ENCODE results near the gene HMGN4. TPM values are rescaled to one million over a fixed set of nuclear protein-coding genes. Genes with fewer than 3 reads are reported as not detected.

The HMGN4 gene
- total RNA-seq, 1 donor: 62.2 TPM

- Histone ChIP-seq H4K20me1 (ENCODE audit: insufficient read depth, low read length) (no peaks in the 10 kb centered on the region), H3K79me2 (ENCODE audit: insufficient read depth, low read length) (no peaks in the 10 kb centered on the region), H3K27ac (ENCODE audit: low read depth, low read length) (no peak overlapping the region), H3K4me1 (ENCODE audit: insufficient read depth, low read length) (peaks cover 9% of the 10 kb centered on the region), H3K9me3 (ENCODE audit: low read depth, low read length) (no peaks in the 10 kb centered on the region), H3K27me3 (ENCODE audit: insufficient read depth, low read length) (no peaks in the 10 kb centered on the region), H3K4me3 (ENCODE audit: insufficient read depth, low read length) (no peak overlapping the region), H3K4me2 (ENCODE audit: insufficient read depth, low read length) (no peak overlapping the region), H2AFZ (ENCODE audit: low read length) (no peak overlapping the region), H3K36me3 (ENCODE audit: insufficient read depth, low read length) (no peaks in the 10 kb centered on the region)
- no peak for DNase-seq (ENCODE audit: insufficient read length, low spot score, missing footprints)
- no peak for TF ChIP-seq CTCF (IDR thresholded peaks at IDR 0.05; ENCODE audit: extremely low read depth, low read depth, low read length)
Observed at GRCh38 chr6:26531897-26532296, 6.3 kb upstream of the HMGN4 start.

GRCh38 chr6:26532699-26533531 is 5.3 kb upstream of the HMGN4 start:
- Histone ChIP-seq H3K79me2 (ENCODE audit: insufficient read depth, low read length) (no peaks in the 10 kb centered on the region), H3K27ac (ENCODE audit: low read depth, low read length) (peak overlapping the region; percentile 38), H3K4me2 (ENCODE audit: insufficient read depth, low read length) (peak overlapping the region; percentile 90), H3K4me3 (ENCODE audit: insufficient read depth, low read length) (peak overlapping the region; percentile 74), H3K36me3 (ENCODE audit: insufficient read depth, low read length) (no peaks in the 10 kb centered on the region), H3K27me3 (ENCODE audit: insufficient read depth, low read length) (no peaks in the 10 kb centered on the region), H3K9me3 (ENCODE audit: low read depth, low read length) (no peaks in the 10 kb centered on the region), H4K20me1 (ENCODE audit: insufficient read depth, low read length) (peaks cover 3% of the 10 kb centered on the region), H3K4me1 (ENCODE audit: insufficient read depth, low read length) (peaks cover 13% of the 10 kb centered on the region), H2AFZ (ENCODE audit: low read length) (peak overlapping the region; percentile 85)
- peak; percentile 90 for DNase-seq (ENCODE audit: insufficient read length, low spot score, missing footprints)
- no peak for TF ChIP-seq CTCF (IDR thresholded peaks at IDR 0.05; ENCODE audit: extremely low read depth, low read depth, low read length)

- Histone ChIP-seq H4K20me1 (ENCODE audit: insufficient read depth, low read length) (peaks cover 3% of the 10 kb centered on the region), H3K36me3 (ENCODE audit: insufficient read depth, low read length) (no peaks in the 10 kb centered on the region), H3K27me3 (ENCODE audit: insufficient read depth, low read length) (no peaks in the 10 kb centered on the region), H3K9me3 (ENCODE audit: low read depth, low read length) (no peaks in the 10 kb centered on the region), H3K27ac (ENCODE audit: low read depth, low read length) (peak overlapping the region; percentile 38), H3K4me1 (ENCODE audit: insufficient read depth, low read length) (peaks cover 13% of the 10 kb centered on the region), H2AFZ (ENCODE audit: low read length) (peak overlapping the region; percentile 85), H3K4me2 (ENCODE audit: insufficient read depth, low read length) (peak overlapping the region; percentile 90), H3K4me3 (ENCODE audit: insufficient read depth, low read length) (peak overlapping the region; percentile 74), H3K79me2 (ENCODE audit: insufficient read depth, low read length) (peaks cover 3% of the 10 kb centered on the region)
- TF ChIP-seq CTCF (IDR thresholded peaks at IDR 0.05; ENCODE audit: extremely low read depth, low read depth, low read length): no peak
- no peak for DNase-seq (ENCODE audit: insufficient read length, low spot score, missing footprints)
Observed at GRCh38 chr6:26533532-26533931, 4.6 kb upstream of the HMGN4 start.

- no peaks in the 10 kb centered on the region for H3K27me3 ChIP-seq (ENCODE audit: insufficient read depth, low read length)
- peaks cover 22% of the 10 kb centered on the region for H3K4me1 ChIP-seq (ENCODE audit: insufficient read depth, low read length)
- DNase-seq (ENCODE audit: insufficient read length, low spot score, missing footprints): no peak
Observed at GRCh38 chr6:26534681-26535465, 3.3 kb upstream of the HMGN4 start.

More at GRCh38 chr6:26534681-26535465, 3.3 kb upstream of the HMGN4 start:
- Histone ChIP-seq H3K27ac (ENCODE audit: low read depth, low read length) (no peak overlapping the region), H3K4me2 (ENCODE audit: insufficient read depth, low read length) (no peak overlapping the region), H3K4me3 (ENCODE audit: insufficient read depth, low read length) (no peak overlapping the region), H3K79me2 (ENCODE audit: insufficient read depth, low read length) (peaks cover 17% of the 10 kb centered on the region), H3K9me3 (ENCODE audit: low read depth, low read length) (no peaks in the 10 kb centered on the region), H4K20me1 (ENCODE audit: insufficient read depth, low read length) (peaks cover 3% of the 10 kb centered on the region), H3K36me3 (ENCODE audit: insufficient read depth, low read length) (peaks cover 3% of the 10 kb centered on the region), H2AFZ (ENCODE audit: low read length) (no peak overlapping the region)
- no peak for TF ChIP-seq CTCF (IDR thresholded peaks at IDR 0.05; ENCODE audit: extremely low read depth, low read depth, low read length)

Measured in osteoblast (primary cell).